ENCODE measurements around the gene DNAH10.

GRCh38 chr12:123936956-123937706, 175.0 kb downstream of the DNAH10 start:
- TF ChIP-seq KDM1A (CRISPR knock-in tag; IDR thresholded peaks at IDR 0.05), result no peak
- no peak for TF ChIP-seq ZNF740 (CRISPR knock-in tag; IDR thresholded peaks at IDR 0.05)
- no peak for TF ChIP-seq TBX2 (CRISPR knock-in tag; IDR thresholded peaks at IDR 0.05; ENCODE audit: borderline replicate concordance)
- TF ChIP-seq ZBTB33 (CRISPR knock-in tag; IDR thresholded peaks at IDR 0.05), result no peak
- no peak for TF ChIP-seq ZNF746 (CRISPR knock-in tag; IDR thresholded peaks at IDR 0.05)
- no peak for TF ChIP-seq POLR2AphosphoS5 (IDR thresholded peaks at IDR 0.05; ENCODE audit: low read depth, low read length)
- TF ChIP-seq ZFP37 (CRISPR knock-in tag; IDR thresholded peaks at IDR 0.05; ENCODE audit: borderline replicate concordance), result no peak
- TF ChIP-seq ZNF333 (CRISPR knock-in tag; IDR thresholded peaks at IDR 0.05; ENCODE audit: borderline replicate concordance), result no peak
